ENCODE data around the gene HSPA4L. TPM values are rescaled to one million over a fixed set of nuclear protein-coding genes. Genes with fewer than 3 reads are reported as not detected.

Gene HSPA4L
- total and polyA plus RNA-seq, 2 donors (not counting 3 experiments of a cell fraction or from before 2014, with no cell fraction given), result 1.3 to 12.4 TPM

DNA sequence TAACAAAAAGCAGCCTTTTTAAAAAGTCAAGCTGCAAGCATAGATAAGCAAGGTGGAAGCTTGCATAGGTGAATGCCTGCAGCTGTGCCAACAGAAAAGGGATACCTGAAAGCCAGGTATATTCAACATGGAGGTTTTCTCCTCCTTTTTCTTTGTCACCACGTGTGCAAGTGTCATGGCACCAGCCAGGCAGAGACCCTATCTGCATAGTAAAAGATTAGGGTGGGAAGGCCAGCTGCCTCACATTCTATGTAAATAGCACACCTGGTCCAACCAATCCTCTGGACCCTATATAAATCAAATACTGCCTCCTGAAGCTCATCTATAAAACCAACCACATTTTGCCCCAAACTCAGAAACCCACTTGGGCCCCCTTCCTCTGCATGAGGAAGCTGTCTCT, 70.5 kb downstream of the HSPA4L start:
- no peak overlapping the region for H3K4me3 ChIP-seq (replicated peaks in 1 of 3; ENCODE audit: insufficient read depth in 1 of 3, low read depth in 1 of 3, low read length in 3 of 3)
- H3K4me1 ChIP-seq (ENCODE audit: control insufficient read depth, extremely low read depth, insufficient read depth, low read length), result no peaks in the 10 kb centered on the region
- no peaks in the 10 kb centered on the region for H3K27me3 ChIP-seq (ENCODE audit: control insufficient read depth in 2 of 2, insufficient read depth in 2 of 2, low read length in 2 of 2)
- no TSS peak for BruUV-seq (replicated peaks)
- no peak overlapping the region for H3K9ac ChIP-seq (replicated peaks; ENCODE audit: extremely low read depth, insufficient read depth, low read length)
- dilution Hi-C loops (cut with MboI; ENCODE audit: extremely low pct_ligation_motif_present, low sequenced_read_pairs), result no loop called here
- H3K79me2 ChIP-seq (ENCODE audit: control insufficient read depth, insufficient read depth, low read length), result no peaks in the 10 kb centered on the region
- ChIA-PET POLR2A (no interaction called here), CTCF (no interaction called here)
- TF ChIP-seq, protein P1, sequence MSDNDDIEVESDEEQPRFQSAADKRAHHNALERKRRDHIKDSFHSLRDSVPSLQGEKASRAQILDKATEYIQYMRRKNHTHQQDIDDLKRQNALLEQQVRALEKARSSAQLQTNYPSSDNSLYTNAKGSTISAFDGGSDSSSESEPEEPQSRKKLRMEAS (IDR thresholded peaks at IDR 0.05; ENCODE audit: insufficient read depth, insufficient read length), result no peak
- TF ChIP-seq FOS (IDR thresholded peaks at IDR 0.05; ENCODE audit: borderline replicate concordance, insufficient read depth, low read length), result no peak
- TF ChIP-seq, protein P2, sequence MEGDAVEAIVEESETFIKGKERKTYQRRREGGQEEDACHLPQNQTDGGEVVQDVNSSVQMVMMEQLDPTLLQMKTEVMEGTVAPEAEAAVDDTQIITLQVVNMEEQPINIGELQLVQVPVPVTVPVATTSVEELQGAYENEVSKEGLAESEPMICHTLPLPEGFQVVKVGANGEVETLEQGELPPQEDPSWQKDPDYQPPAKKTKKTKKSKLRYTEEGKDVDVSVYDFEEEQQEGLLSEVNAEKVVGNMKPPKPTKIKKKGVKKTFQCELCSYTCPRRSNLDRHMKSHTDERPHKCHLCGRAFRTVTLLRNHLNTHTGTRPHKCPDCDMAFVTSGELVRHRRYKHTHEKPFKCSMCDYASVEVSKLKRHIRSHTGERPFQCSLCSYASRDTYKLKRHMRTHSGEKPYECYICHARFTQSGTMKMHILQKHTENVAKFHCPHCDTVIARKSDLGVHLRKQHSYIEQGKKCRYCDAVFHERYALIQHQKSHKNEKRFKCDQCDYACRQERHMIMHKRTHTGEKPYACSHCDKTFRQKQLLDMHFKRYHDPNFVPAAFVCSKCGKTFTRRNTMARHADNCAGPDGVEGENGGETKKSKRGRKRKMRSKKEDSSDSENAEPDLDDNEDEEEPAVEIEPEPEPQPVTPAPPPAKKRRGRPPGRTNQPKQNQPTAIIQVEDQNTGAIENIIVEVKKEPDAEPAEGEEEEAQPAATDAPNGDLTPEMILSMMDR (IDR thresholded peaks at IDR 0.05; ENCODE audit: extremely low read depth in 1 of 2, insufficient read depth in 1 of 2, low read depth in 1 of 2, low read length in 2 of 2), result no peak
- no peak for TF ChIP-seq GATA2 (IDR thresholded peaks at IDR 0.05; ENCODE audit: insufficient read depth, insufficient read length, low read depth, low read length)
- TF ChIP-seq POLR2A (IDR thresholded peaks at IDR 0.05; ENCODE audit: low read depth, low read length), result no peak
- TF ChIP-seq MYC (IDR thresholded peaks at IDR 0.05; ENCODE audit: low read depth, low read length), result no peak
- no peak for TF ChIP-seq JUN (IDR thresholded peaks at IDR 0.05; ENCODE audit: borderline replicate concordance, insufficient read depth, insufficient read length, low read depth)
- TF ChIP-seq EZH2 (IDR thresholded peaks at IDR 0.05; ENCODE audit: borderline replicate concordance, low read depth, low read length, severe bottlenecking), result no peak
- TF ChIP-seq POLR2AphosphoS5 (IDR thresholded peaks at IDR 0.05; ENCODE audit: insufficient read depth, low read depth, low read length), result no peak
- H4K20me1 ChIP-seq (replicated peaks; ENCODE audit: control insufficient read depth, extremely low read depth, insufficient read depth, low read length), result no peaks in the 10 kb centered on the region
- DNase-seq (ENCODE audit: low read depth, low spot score) (no peak), FAIRE-seq (no peak)
- peaks cover 3% of the 10 kb centered on the region for H3K9me3 ChIP-seq (replicated peaks; ENCODE audit: control insufficient read depth, insufficient read depth, low read length)
- no peak overlapping the region for H3K4me2 ChIP-seq (ENCODE audit: insufficient read depth, low read length)
- no peaks in the 10 kb centered on the region for H3K9me1 ChIP-seq (replicated peaks; ENCODE audit: control insufficient read depth, extremely low read depth, insufficient read depth, low read length)
- H3K27ac ChIP-seq (ENCODE audit: insufficient read depth, low read depth, low read length), result no peak overlapping the region
- no peak overlapping the region for H2AFZ ChIP-seq (ENCODE audit: low read depth, low read length)
- H3K36me3 ChIP-seq (ENCODE audit: control insufficient read depth in 2 of 2, extremely low read depth in 1 of 2, insufficient read depth in 2 of 2, low read length in 2 of 2), result no peaks in the 10 kb centered on the region
- intact Hi-C loops (cut with micrococcal nuclease), result no loop called here

Measured in endothelial cell of umbilical vein (primary cell).